ENCODE data around the gene FAM120B.

DNA sequence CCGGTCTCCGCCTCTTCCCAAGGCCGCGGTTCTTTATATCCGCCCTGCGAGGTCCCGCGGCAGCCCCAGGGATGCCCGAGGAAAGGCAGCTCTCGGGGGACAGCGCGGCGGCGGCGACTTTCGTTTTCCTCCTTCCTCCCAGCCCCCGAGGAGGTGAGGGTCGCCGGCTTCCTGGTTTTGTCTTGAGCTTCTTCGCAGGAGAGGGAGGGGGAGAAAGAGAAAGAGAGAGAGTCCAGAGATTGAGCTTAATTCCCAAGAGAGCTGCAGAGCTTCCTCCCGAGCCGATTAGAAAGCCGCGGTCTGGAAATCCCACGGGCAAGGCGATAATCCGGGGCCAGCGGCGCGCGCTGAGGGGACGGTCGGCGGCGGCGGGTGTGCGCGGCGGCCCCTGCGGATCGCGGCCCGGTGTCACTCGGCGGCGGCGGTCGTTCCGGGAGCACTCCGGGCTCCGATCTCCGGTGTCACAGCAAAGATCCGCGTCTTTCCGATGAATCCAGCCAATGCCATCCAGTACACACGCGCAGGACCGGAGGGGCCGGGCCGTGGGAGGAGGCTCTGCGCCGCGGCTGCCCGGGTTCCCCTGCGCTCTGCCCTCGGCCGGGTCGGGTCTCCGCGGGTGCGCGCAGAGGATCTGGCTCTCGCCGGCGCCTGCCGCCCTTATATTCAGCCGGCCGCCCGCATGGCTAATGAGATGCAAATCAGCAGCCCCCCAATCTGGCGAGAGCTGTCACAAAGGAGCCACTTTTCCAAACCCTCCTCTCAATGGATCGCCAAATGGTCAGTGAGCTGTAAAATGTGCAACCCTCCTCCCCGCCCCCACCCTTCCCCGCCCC is 16.0 kb upstream of the FAM120B start, which contains the start of gene DLL1:
- TF ChIP-seq, protein P1, sequence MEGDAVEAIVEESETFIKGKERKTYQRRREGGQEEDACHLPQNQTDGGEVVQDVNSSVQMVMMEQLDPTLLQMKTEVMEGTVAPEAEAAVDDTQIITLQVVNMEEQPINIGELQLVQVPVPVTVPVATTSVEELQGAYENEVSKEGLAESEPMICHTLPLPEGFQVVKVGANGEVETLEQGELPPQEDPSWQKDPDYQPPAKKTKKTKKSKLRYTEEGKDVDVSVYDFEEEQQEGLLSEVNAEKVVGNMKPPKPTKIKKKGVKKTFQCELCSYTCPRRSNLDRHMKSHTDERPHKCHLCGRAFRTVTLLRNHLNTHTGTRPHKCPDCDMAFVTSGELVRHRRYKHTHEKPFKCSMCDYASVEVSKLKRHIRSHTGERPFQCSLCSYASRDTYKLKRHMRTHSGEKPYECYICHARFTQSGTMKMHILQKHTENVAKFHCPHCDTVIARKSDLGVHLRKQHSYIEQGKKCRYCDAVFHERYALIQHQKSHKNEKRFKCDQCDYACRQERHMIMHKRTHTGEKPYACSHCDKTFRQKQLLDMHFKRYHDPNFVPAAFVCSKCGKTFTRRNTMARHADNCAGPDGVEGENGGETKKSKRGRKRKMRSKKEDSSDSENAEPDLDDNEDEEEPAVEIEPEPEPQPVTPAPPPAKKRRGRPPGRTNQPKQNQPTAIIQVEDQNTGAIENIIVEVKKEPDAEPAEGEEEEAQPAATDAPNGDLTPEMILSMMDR (IDR thresholded peaks at IDR 0.05; ENCODE audit: low read depth, low read length) = no peak
- no peak for TF ChIP-seq EZH2phosphoT487 (IDR thresholded peaks at IDR 0.05; ENCODE audit: low read depth)
